GM12878 (cell line): ENCODE results near the gene CD248. TPM values are rescaled to one million over a fixed set of nuclear protein-coding genes. Genes with fewer than 3 reads are reported as not detected.

Experiments
- ATAC-seq: fragments of 200-7000 bp; cut with Tn5 transposase; 3 replicates; pipeline ENCODE4 v1.9.1; 2020; ENCODE audit warnings: mild to moderate bottlenecking, moderate library complexity
- BruUV-seq: library from RNA; stranded (reverse); fragments of 400-500 nt; replicated peaks from 2 replicates; lab custom pipeline; 2021; lab: Mats Ljungman, UMichigan
- CTCF ChIA-PET: fragments of 300-600 bp; sonication (Branson Sonifier 250); formaldehyde crosslinking; extraction: SDS; loops from one replicate; lab custom pipeline; 2021; ENCODE audit warnings: inconsistent platforms; lab: Yijun Ruan, JAX
- POLR2A ChIA-PET: fragments of 350-600 bp; formaldehyde crosslinking; extraction: SDS; loops from one replicate; lab custom pipeline; 2021; ENCODE audit warnings: inconsistent platforms; lab: Charles Lee
- RAD21 ChIA-PET: fragments of 300-600 bp; sonication (Branson Sonifier 250); formaldehyde crosslinking; loops from one replicate; lab custom pipeline; 2023; ENCODE audit warnings: antibody characterized with exemption; ENCODE audit not compliant: unreplicated experiment; lab: Charles Lee
- SMC1A ChIA-PET: fragments of 300-600 bp; sonication (Branson Sonifier 250); formaldehyde crosslinking; loops from one replicate; lab custom pipeline; 2023; ENCODE audit not compliant: unreplicated experiment, uncharacterized antibody; lab: Charles Lee
- DNase-seq: peaks from one replicate; pipeline ENCODE4 v3.0.0-alpha.2; 2011; ENCODE audit warnings: low read depth, low spot score
- FAIRE-seq: peaks from 3 replicates; lab custom pipeline; 2011; peaks lifted over from hg19 to GRCh38; lab: Jason Lieb, UNC
- H2AFZ ChIP-seq: 2 replicates; pipeline ENCODE4 v1.6.0; 2011; ENCODE audit warnings: low read depth, low read length, control low read depth; ENCODE audit not compliant: control insufficient read depth
- H3K27ac ChIP-seq: 2 replicates; pipeline ENCODE4 v1.5.1; 2011; ENCODE audit warnings: control low read depth; ENCODE audit not compliant: control insufficient read depth, insufficient read depth
- H3K27me3 ChIP-seq, 2 experiments: replicated peaks in 1 of 2; 2 replicates each; pipeline versions ENCODE4 v1.6.0 to v1.6.1; 2011; ENCODE audit warnings: low read length in 1 of 2; ENCODE audit not compliant: control insufficient read depth in 2 of 2, insufficient read depth in 2 of 2
- H3K36me3 ChIP-seq, 2 experiments: 2 replicates each; pipeline ENCODE4 v1.5.1; 2011; ENCODE audit warnings: low read length in 1 of 2; ENCODE audit not compliant: control insufficient read depth in 2 of 2, insufficient read depth in 2 of 2
- H3K4me1 ChIP-seq: 2 replicates; pipeline ENCODE4 v1.6.1; 2011; ENCODE audit warnings: mild to moderate bottlenecking, low read length, moderate library complexity, mixed read lengths; ENCODE audit not compliant: control insufficient read depth, insufficient read depth
- H3K4me2 ChIP-seq: 2 replicates; pipeline ENCODE4 v1.6.0; 2011; ENCODE audit warnings: control low read depth; ENCODE audit not compliant: control insufficient read depth, insufficient read depth
- H3K4me3 ChIP-seq: fragments of 200-600 bp; sonication (generic); 2 replicates; pipeline ENCODE4 v1.5.1; 2016
- H3K79me2 ChIP-seq: 2 replicates; pipeline ENCODE4 v1.6.0; 2011; ENCODE audit warnings: low read length; ENCODE audit not compliant: control insufficient read depth, insufficient read depth
- H3K9ac ChIP-seq: 2 replicates; pipeline ENCODE4 v1.8.0; 2011; ENCODE audit warnings: low read length, control low read depth, mixed read lengths; ENCODE audit not compliant: control insufficient read depth, insufficient read depth
- H3K9me3 ChIP-seq: replicated peaks from 3 replicates; pipeline ENCODE4 v1.5.1; 2011; ENCODE audit warnings: mild to moderate bottlenecking, low read length; ENCODE audit not compliant: control insufficient read depth, insufficient read depth
- H4K20me1 ChIP-seq: 2 replicates; pipeline ENCODE4 v1.6.0; 2011; ENCODE audit not compliant: control insufficient read depth, insufficient read depth
- BHLHE40 ChIP-seq, 2 experiments: fragments of 450-650 bp in 1 of 2; IDR thresholded peaks; 2 replicates each; pipeline ENCODE4 v1.6.1; 2011 to 2017; ENCODE audit warnings: low read depth in 2 of 2, borderline replicate concordance in 1 of 2, improper control_type of control experiment in 1 of 2, low read length in 1 of 2, mild to moderate bottlenecking in 1 of 2
- ETV6 ChIP-seq, 2 experiments: fragments of 450-650 bp in 1 of 2; IDR thresholded peaks in 1 of 2; conservative IDR thresholded peaks in 1 of 2; 2 replicates each; pipeline ENCODE4 v1.6.1; 2014; ENCODE audit warnings: antibody characterized with exemption in 1 of 2, borderline replicate concordance in 1 of 2, low read depth in 1 of 2, mild to moderate bottlenecking in 1 of 2, moderate library complexity in 1 of 2
- TCF12 ChIP-seq: IDR thresholded peaks from 2 replicates; pipeline ENCODE4 v1.6.1; 2011; ENCODE audit warnings: low read depth, mild to moderate bottlenecking, low read length
- WGBS: methylation state at CpG from one replicate; pipeline ENCODE4 v1.1.6; 2016; ENCODE audit warnings: low lambda C conversion rate; ENCODE audit not compliant: insufficient replicate concordance, insufficient coverage; ENCODE audit errors: missing lambda C conversion rate; 5-methylcytosine and 5-hydroxymethylcytosine counted together
- in situ Hi-C: fragments of 300-500 bp; cut with MboI; formaldehyde crosslinking; loops from 9 replicates; pipeline ENCODE4 v1.14.3; 2018; ENCODE audit warnings: mixed read lengths
- intact Hi-C: fragments of 100-400 bp; cut with micrococcal nuclease; formaldehyde crosslinking; loops from one replicate; pipeline ENCODE4 v1.14.2; 2022; ENCODE audit not compliant: unreplicated experiment
- polyA plus RNA-seq, 11 experiments: library from polyadenylated mRNA; depleted of rRNA in 4 of 11; unstranded in 6 of 11; stranded (reverse) in 5 of 11; fragments of >200 nt; fragmentation: Nextera tagmentation in 4 of 11; fragmentation: Illumina TruSeq in 1 of 11; extraction: Ambion mirVana in 4 of 11; extraction: Trizol in 1 of 11; gene quantifications; 1 replicate in 1 of 11; 2 replicates in 10 of 11; pipeline versions ENCODE4 v1.2.1 to v1.2.3, GENCODE V29; 2011 to 2016; ENCODE audit warnings: inconsistent platforms in 2 of 11, missing spikeins in 2 of 11, low read depth in 1 of 11
- total RNA-seq, 4 experiments: library from RNA; depleted of rRNA in 3 of 4; stranded (reverse); fragments of >200 nt in 3 of 4; fragmentation: Illumina TruSeq in 1 of 4; extraction: Trizol in 1 of 4; gene quantifications; 2 replicates each; pipeline versions ENCODE4 v1.2.1 to v1.2.3, GENCODE V29; 2013 to 2021
- TF ChIP-seq, protein P1 (sequence below): fragments of 450-650 bp; conservative IDR thresholded peaks from 2 replicates; pipeline ENCODE4 v1.6.1; 2017; ENCODE audit warnings: mild to moderate bottlenecking, moderate library complexity
- TF ChIP-seq, protein P2 (sequence below): IDR thresholded peaks from 2 replicates; pipeline ENCODE4 v1.6.1; 2012; ENCODE audit warnings: low read depth, low read length, improper control_type of control experiment
- TF ChIP-seq, protein P3 (sequence below): fragments of 450-650 bp; IDR thresholded peaks from 2 replicates; pipeline ENCODE4 v1.6.1; 2017; ENCODE audit warnings: antibody characterized with exemption, mild to moderate bottlenecking, moderate library complexity
- TF ChIP-seq, protein P4 (sequence below): IDR thresholded peaks from 2 replicates; pipeline ENCODE4 v1.6.1; 2011; ENCODE audit warnings: mild to moderate bottlenecking, low read depth, low read length, moderate library complexity; ENCODE audit not compliant: insufficient replicate concordance

The CD248 gene
- total and polyA plus RNA-seq, 10 of the 15 experiments (the other 5 are each of a cell fraction or from before 2014, with no cell fraction given): 0.10 to 0.21 (median 0.20) TPM; not detected in 7

DNA sequence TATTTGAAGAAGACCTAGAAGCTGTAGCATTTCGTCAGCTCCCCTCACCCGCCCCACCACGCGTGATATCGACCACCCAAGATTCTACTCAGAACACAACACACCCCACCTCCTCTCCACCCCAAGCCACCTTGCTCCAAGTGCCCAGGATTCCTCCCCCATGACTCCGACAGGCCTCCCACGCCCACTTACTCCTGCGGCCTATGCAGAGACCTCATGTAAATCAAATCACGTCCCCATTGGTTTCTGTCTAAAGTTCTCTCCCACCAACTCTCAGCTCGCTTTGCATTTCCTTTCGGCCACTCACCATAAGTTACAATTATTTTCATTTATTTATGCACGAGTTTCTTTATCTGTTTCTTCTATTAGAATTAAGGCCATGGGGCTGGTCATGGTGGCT lies 14.2 kb downstream of the CD248 start (continued):
- TF ChIP-seq ETV6 (conservative IDR thresholded peaks at IDR 0.05 in 1 of 2, IDR thresholded peaks at IDR 0.05 in 1 of 2; ENCODE audit: borderline replicate concordance in 1 of 2, low read depth in 1 of 2) (no peak), TCF12 (no peak)
- TF ChIP-seq, protein P1, sequence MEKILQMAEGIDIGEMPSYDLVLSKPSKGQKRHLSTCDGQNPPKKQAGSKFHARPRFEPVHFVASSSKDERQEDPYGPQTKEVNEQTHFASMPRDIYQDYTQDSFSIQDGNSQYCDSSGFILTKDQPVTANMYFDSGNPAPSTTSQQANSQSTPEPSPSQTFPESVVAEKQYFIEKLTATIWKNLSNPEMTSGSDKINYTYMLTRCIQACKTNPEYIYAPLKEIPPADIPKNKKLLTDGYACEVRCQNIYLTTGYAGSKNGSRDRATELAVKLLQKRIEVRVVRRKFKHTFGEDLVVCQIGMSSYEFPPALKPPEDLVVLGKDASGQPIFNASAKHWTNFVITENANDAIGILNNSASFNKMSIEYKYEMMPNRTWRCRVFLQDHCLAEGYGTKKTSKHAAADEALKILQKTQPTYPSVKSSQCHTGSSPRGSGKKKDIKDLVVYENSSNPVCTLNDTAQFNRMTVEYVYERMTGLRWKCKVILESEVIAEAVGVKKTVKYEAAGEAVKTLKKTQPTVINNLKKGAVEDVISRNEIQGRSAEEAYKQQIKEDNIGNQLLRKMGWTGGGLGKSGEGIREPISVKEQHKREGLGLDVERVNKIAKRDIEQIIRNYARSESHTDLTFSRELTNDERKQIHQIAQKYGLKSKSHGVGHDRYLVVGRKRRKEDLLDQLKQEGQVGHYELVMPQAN: no peak

DNA sequence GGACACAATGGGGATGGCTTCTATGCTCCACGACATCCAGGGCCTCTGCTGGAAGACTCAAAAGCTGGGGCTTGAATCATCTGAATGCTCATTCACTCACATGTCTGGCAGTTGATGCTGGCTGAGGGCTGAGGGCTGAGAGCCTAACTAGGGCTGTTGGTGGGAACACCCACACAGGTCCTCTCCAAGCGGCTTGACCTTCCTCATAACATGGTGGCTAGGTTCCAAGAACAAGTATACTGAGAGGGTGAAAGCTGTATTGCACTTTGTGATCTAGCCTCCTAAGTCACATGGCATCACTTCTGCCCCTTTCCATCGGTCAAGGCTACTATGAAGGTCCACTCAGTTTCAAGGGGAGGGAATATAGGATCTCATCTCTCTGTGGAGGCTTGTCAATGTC lies 17.7 kb downstream of the CD248 start:
- no peaks in the 10 kb centered on the region for H3K36me3 ChIP-seq
- H3K27me3 ChIP-seq: peaks cover 0 to 2% of the 10 kb centered on the region in 2 experiments; a peak in 1 of 4 replicates
- TF ChIP-seq, protein P2, sequence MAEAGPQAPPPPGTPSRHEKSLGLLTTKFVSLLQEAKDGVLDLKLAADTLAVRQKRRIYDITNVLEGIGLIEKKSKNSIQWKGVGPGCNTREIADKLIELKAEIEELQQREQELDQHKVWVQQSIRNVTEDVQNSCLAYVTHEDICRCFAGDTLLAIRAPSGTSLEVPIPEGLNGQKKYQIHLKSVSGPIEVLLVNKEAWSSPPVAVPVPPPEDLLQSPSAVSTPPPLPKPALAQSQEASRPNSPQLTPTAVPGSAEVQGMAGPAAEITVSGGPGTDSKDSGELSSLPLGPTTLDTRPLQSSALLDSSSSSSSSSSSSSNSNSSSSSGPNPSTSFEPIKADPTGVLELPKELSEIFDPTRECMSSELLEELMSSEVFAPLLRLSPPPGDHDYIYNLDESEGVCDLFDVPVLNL: no peak
- TF ChIP-seq, protein P3, sequence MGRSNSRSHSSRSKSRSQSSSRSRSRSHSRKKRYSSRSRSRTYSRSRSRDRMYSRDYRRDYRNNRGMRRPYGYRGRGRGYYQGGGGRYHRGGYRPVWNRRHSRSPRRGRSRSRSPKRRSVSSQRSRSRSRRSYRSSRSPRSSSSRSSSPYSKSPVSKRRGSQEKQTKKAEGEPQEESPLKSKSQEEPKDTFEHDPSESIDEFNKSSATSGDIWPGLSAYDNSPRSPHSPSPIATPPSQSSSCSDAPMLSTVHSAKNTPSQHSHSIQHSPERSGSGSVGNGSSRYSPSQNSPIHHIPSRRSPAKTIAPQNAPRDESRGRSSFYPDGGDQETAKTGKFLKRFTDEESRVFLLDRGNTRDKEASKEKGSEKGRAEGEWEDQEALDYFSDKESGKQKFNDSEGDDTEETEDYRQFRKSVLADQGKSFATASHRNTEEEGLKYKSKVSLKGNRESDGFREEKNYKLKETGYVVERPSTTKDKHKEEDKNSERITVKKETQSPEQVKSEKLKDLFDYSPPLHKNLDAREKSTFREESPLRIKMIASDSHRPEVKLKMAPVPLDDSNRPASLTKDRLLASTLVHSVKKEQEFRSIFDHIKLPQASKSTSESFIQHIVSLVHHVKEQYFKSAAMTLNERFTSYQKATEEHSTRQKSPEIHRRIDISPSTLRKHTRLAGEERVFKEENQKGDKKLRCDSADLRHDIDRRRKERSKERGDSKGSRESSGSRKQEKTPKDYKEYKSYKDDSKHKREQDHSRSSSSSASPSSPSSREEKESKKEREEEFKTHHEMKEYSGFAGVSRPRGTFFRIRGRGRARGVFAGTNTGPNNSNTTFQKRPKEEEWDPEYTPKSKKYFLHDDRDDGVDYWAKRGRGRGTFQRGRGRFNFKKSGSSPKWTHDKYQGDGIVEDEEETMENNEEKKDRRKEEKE: no peak
- TF ChIP-seq, protein P4, sequence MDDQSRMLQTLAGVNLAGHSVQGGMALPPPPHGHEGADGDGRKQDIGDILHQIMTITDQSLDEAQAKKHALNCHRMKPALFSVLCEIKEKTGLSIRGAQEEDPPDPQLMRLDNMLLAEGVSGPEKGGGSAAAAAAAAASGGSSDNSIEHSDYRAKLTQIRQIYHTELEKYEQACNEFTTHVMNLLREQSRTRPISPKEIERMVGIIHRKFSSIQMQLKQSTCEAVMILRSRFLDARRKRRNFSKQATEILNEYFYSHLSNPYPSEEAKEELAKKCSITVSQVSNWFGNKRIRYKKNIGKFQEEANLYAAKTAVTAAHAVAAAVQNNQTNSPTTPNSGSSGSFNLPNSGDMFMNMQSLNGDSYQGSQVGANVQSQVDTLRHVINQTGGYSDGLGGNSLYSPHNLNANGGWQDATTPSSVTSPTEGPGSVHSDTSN: no peak
- TF ChIP-seq BHLHE40 (IDR thresholded peaks at IDR 0.05; ENCODE audit: borderline replicate concordance in 1 of 2, low read depth in 2 of 2, low read length in 1 of 2): no peak
- TF ChIP-seq, all 136 proteins: peak for 0
- no peak overlapping the region for H3K4me2 ChIP-seq
- BruUV-seq: no TSS peak
- H3K4me3 ChIP-seq: no peak overlapping the region
- DNase-seq: no peak
- ChIA-PET CTCF (interaction anchor here (1.4 to 4.2 kb wide), 3 partner anchors 13 to 90 kb away, joined by 4 to 25 read pairs (median 7); no protein-coding TSS in a partner anchor), RAD21 (no interaction called here), SMC1A (interaction anchor here (0.6 kb wide), 1 partner anchor 415 kb away, joined by 3 read pairs; no protein-coding TSS in a partner anchor), POLR2A (no interaction called here)
- H3K79me2 ChIP-seq: no peaks in the 10 kb centered on the region
- H4K20me1 ChIP-seq: no peaks in the 10 kb centered on the region
- in situ Hi-C loops: no loop called here
- no peak overlapping the region for H3K27ac ChIP-seq
- no peak for FAIRE-seq
- ATAC-seq: no peak
- H3K9ac ChIP-seq: no peak overlapping the region
- no peaks in the 10 kb centered on the region for H3K9me3 ChIP-seq
- WGBS: 38% methylated on average over 3 of the region's 3 CpGs
- no peak overlapping the region for H2AFZ ChIP-seq
- H3K4me1 ChIP-seq: no peaks in the 10 kb centered on the region
- intact Hi-C loops: no loop called here
